Measurements from ENCODE around the gene ORAI3.

Gene ORAI3

DNA sequence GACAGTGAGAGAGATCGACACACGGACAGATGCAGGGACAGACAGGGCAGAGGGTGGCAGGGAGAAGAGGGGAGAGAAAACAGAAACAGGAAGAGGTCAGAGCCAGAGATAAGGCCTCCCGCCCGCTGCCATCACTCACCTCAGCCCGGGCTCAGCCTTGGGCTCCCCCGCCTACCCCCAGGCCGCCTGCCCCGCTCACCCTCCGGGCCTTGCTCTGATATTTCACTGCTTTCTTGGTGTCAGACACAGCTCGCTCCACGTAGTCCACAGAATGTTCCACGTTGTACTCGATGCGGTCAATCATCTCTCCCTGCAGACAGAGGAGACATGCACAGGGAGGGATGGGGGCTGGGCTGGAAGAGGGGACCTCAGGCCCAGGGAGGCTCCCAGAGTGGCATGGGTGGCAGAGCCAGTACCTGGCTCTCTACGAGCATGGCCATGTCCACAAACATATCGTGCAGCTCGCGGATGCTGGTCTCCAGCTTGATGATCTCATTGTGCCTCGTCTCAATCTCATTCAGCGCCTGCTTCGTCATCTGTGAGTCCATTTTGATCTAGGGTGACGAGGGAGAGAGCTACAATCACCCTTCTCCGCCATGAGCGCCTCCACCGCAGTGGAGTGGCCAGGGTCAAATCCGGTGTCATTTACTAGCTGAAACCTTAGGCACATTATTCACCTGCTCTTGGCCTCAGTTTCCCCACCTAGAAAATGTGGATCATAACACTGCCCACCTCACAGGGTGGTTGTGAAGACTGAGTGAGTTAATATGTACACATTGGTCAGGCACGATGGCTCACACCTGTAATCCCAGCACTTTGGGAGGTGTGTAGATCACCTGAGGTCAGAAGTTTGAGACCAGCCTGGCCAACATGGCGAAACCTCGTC lies 44.3 kb downstream of the ORAI3 start:
- no peak for DNase-seq

DNA sequence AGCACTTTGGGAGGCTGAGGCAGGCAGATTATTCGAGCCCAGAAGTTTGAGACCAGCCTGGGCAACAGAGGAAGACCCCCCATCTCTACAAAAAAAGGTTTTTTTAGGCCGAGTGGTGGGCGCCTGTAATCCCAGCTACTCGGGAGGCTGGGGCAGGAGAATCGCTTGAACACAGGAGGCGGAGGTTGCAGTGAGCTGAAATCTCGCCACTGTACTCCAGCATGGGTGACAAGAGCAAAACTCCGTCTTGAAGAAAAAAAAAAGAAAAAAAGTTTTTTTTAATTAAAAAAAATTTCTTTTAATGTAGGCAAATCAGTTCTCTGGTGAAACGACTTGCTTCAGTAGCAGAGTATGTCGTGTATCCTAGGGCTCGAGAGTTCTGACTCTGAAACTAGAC lies 47.1 kb downstream of the ORAI3 start:
- DNase-seq, result no peak

DNA sequence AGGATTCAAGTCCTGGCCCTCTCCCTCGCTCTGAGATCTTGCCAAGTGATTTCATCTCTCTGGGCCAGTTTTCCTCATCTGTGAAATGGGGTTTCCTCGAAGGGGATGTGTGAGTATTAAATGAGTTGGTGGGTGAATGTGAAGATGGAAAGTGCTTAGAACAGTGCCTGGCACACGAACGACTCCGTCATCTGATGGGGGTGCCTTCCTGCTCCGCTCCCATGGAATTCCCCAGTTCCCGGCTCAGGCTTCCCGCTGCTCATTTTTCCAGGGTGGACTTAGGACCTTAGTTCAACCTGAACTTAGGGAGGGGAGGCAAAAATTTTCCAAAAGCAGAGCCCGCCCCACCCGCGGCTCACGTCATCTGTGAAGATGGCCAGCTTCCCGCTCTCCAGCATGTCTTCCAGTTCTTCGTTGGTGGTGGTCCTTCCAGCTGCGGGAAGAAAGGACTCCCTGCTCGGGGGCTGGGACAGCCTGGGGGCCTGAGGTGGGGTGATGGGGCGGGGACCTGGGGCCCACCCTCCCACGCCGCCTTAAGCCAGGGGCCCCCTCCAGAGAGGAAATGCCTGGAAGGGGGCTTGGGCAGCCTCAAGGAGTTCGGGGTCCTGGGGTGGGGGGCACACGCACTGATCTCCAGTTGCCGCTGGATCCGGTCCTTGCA lies 47.6 kb downstream of the ORAI3 start:
- DNase-seq, result no peak

DNA sequence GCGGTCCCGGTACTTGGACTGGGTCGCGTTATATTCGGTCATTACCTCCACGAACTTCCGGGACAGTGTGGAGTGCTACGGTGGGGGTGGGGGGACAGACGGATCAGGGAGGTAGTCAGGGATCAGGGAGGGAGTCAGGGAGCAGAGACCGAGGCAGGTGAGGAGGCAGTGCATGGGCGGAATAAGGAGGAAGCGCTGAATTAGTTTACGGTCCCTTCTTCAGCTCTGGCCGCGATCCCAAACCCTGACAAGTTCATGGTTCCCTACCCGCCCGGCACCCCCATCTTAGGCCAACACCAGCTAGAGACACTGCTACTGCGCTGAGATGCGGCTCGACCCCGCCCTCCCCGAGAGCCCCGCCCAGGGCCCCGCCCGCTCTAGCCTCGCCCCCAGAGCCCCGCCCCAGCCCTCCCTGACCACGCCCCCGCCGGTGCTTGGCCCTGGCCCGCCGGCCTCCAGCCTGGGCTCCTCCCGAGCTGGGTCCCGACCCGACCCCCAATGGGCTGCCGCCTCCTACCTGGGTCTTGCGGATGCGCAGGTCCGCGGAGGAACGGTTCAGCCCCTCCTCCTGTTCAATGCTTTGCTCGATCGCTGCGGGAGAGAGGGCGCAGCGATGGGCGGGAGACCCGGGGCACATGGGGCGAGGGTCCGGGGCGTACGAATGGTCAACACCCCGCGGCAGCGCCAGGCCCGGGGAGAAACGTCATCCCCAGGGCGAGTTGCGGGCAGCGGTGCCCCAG lies 48.3 kb downstream of the ORAI3 start:
- peak; percentile 86 for DNase-seq

DNA sequence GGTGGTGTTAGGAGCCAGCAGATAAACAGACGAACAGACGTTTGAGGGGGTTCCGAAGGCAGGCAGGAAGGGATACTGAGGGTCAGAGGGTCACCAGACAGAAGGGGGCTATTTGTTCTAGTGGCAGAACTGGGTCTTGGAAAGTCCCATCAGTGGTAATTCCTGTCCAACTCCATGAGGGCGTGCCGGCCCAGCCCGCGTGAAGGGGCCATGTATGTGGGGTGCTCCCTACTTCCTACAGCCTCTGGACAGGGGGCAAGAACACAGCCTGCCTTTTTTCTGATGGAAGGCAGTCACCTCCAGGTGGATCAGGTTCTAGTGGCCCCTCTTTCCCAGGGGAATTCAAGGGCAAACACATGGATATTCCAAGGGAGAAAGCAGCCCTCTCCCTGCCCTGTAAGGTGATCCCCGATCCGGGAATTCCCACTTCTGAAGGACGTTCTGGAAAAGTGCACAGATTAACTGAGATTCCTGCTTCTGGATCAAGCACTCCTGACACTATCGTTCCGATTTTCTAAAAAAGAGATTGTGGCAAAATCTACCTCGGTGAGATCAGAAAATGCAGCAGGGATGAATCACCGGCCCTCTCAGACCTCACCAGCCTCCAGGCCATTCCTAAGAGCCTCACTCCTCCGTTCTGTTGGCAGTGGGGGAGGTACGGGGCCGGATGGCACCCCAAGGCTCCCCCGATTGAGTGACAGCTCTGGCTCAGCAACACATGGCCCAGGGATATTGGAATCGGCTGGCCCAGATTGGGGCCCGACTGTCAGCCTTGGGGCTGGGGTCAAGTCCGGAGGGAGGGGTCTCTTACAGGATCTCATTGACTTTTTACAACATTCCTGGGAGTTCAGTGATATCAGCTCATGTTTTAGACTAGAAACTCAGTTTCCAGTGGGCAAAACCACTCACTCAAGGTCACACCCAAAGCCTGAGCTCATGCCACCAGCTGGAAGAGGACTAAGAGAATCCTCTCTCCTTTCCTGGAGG lies 49.1 kb downstream of the ORAI3 start:
- no peak for DNase-seq

DNA sequence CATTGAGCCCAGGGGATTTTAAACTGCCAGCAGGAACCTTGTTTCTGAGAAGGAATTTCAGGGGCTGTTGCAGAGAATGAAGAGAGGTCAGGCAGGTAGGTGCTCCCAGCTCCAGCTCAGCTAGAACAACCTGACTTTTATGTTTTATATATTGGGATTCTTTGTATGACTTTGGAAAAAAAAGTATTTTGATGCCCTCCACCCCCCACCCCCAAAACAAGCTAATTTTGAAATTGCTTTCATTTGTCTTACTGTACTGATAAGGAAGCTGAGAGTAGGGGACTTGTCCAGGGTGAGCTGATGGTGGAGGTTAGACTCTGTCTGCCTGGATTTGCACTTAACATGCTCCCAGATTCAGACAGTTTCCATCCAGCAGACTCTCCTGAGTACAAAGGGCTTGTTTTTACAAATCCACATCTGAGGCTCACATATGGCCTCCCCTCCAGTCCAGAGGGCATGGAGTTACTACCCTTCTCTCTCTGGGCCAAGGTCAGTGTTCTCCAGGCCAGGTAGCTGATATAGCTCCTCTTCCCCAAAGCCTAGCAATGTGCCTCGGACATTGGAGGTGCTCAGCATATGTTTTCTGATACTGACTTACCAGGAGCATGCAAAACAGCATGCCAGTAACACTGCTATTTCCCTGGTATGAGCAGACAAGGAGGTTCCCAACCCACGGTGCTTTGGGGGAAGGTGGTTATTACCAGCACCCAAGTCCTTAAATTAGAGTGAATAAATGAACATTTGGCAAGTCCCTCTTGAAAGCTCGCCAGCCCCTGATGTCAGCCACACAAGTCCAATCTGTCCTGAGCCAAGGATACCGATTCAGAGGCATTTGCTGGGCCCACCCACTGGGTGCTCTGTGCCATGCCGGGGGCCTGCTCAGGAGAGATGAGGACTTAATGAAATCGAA lies 50.2 kb downstream of the ORAI3 start:
- no peak for DNase-seq

DNA sequence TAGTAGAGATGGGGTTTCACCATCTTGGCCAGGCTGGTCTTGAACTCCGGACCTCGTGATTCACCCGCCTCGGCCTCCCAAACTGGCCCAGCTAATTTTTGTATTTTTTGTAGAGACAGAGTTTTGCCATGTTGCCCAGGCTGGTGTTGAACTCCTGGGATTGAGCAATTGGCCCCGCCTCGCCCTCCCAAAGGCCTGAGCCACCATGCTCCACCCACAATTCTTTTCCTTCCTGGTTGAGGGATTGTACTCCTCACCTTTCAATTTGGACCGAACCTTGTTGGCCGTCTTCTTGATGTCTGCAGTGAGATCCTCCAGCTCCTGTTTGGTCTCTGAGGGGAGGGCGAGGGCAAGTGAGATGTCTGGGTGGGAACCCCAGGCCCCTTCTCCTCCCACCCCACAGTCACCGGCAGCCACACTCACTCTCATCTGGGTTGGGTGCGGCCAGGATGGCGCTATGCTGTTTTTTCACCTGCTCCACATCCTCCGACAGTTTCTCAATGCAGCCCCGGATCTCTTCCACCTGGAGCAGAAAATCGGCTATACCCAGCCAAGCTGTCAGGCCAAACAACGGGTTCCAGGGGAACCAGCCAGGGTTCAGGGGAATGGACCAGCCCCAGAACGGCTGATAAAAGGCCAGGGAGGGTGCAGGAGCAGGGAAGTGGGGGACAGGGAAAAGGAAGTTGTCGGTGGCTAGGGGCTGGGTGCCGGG lies 52.0 kb downstream of the ORAI3 start:
- no peak for DNase-seq

DNA sequence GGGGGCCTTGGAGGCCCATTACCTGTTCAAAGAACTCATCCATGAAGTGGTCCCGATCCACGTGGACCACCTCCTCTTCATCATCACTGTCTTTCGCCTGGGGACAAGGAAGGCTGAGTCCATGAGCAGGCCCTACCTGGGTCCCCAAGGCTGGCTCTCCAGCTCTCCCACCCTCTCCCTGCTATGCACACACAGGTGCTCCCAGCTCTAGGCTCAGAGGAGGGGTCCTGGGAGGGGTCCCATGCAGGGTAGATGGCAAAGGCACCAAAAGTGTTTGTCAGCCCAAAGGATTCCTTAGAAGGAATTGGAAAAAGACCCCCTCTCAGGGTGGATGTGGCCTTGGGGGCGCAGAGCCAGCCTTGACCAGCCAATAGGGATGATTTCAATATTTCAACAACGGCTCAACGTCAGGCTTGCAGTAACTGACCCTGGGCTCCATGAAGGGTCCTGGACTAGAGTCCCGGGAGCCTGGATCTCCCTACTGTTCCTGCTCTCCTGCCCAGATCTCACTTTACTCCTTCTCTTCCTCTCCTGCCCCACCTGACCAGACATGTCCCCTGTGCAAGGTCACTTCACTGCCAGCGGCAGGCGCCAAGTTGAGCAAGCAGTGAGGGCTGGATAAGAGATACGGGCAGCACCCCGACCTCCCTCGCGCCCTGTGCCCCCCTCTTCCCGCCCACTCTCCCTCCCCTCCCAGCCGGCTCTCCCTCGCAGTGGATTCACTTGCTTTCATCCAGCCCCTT lies 52.8 kb downstream of the ORAI3 start:
- no peak for DNase-seq

DNA sequence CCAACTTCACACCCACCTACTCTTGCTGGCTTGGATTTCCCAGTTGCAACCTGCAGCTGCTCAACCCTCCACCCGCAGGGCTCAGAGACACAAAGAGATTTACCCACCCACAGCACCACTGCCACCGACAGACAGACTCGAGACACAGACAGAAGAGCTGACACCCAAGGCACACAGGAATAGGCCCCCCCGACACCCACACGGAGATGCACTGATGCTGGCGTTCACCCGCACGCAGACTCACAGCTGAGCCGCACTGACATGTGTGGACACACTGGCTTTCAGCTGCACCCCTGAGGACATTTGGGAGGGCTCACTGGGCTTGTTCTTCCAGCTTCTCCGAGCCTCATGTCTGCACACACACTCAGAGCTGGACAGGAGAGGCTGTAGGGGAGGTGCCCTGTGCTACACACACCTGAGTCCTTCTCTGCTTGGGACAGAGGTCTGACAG lies 53.4 kb downstream of the ORAI3 start:
- DNase-seq, result no peak

DNA sequence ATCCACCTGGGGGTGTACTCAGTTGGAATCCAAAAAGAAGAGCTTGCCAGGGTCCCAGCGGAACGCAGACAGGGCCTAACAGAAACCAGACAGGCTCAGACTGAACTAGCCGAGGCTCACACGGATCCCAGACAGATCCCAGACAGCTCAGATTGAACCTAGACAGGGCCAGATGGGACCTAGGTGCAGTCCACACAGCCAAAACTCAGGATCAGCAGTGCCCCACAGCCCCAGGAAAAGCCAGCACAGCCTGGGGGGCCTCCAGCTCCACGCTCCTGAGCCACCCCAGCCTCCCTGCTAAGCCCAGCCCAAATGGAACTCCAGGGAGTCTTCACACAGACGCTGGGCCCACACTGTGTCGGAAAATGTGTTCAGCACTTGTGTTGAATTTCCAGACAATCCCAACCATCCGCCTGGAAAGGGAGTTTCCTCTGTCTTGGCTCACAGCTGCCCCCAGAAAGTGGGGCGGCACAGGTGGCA lies 54.0 kb downstream of the ORAI3 start:
- no peak for DNase-seq

DNA sequence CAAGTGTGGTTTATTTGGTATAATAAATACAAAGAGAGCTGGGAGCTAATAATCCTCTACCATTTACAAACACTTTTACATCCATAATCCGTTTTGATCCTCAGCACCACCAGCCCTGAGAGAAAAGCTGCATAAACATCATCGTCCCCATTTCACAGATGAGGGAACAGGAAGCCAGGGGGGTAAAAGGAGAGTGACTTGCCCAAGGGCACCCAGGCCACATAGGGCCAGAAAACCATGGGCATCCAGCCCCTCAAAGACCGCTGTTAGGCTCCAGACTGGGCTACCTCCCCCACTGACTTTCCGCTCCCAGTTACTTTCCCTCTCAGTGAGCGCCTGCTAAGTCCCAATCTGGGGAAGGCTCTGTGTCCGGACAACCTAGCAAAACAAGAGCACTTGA lies 54.9 kb downstream of the ORAI3 start:
- no peak for DNase-seq
